Brain pericyte (primary cell): ENCODE data around the gene PEX1.
"Not testable (repeated sequence)": the region's sequence is repeated elsewhere in the genome, so short reads cannot be mapped to it uniquely, and the experiment has no call there.

Source experiments
- DNase-seq: peaks from one replicate; pipeline ENCODE4 v3.0.0-alpha.2; 2012; ENCODE audit warnings: low read depth, low spot score

PEX1 gene

DNA sequence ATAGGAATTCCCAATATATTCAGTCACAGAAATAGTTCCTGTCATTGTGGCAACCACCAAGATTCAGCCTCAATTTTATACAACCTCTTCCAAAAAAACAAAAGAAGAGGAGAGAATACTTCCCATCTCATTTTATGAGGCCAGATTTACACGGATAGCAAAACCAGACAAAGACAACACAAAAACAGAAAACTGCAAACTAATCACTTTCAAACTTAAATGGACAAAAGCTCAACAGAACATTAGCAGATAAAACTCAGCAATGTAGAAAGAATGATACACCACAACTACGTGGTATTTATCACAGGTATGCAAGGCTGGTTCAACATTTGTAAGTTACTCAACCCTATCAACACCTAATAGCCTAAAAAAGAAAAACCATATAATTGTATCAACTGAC lies 22.0 kb downstream of the PEX1 start:
- DNase-seq: no peak

DNA sequence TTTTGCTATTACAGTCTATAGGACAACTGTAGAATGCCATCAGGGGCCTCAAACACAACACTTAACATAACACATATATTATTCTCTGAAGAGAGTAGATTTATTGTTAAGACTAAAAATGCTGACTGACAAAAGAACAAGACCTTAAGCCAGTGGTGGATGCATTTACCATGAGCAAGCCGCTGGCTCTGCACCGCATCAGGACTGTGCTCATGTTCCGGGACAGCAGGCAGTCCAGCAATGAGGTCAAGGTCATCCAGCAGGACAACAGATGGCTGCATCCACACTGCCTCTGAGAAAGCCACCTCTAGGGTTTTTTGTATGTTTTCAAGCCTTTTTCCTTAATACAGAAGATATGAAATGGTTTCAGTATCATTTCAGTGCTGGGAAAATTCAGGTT lies 23.8 kb downstream of the PEX1 start:
- DNase-seq: peak; percentile 4

DNA sequence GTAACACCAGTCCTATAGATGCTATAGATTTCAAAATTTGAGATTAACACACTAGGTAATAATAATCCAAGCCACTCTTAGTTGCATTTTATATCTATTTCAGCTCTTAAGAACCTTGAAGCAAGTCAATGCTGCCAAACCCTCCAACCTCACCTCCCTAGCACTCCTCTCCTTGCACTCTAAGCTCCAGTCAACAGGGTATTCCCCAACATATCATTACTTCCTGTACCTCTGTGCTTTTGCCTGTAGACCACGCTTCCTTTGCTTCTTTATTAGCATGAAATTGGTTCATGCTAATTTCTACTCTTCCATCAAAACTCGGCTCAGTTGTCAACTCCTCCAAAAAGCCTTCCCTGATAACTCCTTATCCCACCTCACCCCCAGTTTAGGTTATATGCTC lies 24.6 kb downstream of the PEX1 start:
- DNase-seq: no peak

DNA sequence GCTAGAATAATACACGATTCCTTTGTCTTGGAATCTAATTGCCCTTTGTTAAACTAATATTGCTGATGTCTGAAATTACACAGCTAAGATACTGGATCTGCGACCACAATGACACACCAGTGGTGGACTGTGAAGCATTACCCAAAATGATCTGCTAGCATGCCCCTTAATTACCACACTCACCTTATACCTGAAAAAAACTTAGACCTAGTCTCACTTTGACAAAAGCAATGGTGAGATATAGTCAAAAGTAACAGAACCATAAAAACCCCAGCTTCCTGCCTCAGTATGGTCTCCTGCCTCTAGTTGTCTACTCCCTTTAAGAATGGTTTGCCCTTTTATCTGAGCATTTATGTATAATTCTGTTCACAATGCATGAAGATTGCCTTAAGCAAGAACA lies 29.8 kb downstream of the PEX1 start:
- no peak for DNase-seq

DNA sequence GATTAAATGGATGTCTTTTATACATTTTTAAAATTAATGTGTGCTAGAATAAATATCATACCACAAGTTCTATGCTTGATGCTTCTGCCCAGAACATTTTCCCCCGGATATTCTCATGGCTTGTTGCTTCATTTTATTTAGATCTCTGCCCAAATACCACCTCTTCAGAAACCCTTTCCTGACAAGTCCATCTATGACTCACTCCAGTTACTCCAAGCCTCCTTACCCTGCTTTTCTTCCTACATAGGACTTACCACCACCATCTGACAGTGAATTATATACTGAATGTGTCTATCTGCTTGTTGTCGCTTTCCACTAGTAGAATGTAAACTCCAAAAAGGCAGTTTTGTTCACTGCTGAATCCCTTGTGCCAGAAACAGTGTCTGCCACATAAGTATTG lies 31.4 kb downstream of the PEX1 start:
- no peak for DNase-seq

DNA sequence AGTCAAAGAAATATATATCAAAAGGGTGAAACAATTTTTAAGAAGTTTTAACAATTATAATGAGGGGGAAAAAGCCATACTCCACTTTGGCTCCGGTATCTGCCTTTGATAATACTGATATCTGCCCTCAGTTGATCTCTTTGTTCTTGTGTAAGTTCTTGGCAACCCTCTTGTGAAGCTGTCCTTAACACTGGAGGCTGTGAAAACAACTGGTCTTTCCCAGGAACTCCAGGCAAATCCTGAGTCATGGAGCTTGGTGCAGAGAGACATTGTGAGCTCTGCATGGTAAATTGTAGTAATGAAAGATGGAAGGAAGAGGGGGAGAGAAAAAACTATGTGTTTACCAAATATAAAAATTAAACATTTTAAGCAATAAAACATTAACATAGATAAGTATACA lies 38.7 kb downstream of the PEX1 start:
- DNase-seq: no peak

DNA sequence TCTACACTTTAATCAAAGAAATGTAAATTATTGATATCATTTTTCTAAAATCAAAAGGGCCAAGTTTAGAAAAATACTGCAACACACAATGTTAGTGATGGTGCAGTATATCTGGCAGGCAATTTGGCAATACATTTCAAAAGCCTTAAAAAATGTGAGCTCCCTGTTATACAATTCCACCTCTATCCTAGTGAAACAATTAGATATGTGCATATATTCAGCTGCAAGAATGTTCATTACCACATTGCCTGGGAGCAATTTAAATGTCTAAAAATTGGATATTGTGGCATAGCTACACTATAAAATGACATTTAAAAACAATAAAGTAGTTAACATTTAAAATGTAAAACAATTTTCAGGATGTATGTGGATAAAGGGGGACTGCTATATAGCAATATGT lies 40.5 kb downstream of the PEX1 start:
- no peak for DNase-seq

DNA sequence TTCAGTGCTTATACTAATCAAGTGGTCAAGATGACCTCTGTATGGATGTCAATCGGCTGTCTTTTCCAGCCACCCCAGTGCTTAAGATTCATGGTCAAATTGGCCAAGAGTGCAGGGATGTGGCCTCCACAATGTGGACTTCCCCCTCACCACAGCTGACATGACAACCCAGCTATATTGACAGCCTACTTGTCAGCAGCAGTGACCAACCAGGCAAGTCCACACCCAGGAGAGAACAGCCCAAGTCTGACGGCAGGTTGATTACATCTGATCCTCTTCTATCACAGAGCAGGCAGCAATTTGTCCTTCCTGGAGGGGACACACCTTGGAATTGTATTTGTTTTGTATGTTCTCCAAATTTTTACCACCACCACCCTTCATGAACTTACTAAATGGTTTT lies 42.3 kb downstream of the PEX1 start:
- no peak for DNase-seq

DNA sequence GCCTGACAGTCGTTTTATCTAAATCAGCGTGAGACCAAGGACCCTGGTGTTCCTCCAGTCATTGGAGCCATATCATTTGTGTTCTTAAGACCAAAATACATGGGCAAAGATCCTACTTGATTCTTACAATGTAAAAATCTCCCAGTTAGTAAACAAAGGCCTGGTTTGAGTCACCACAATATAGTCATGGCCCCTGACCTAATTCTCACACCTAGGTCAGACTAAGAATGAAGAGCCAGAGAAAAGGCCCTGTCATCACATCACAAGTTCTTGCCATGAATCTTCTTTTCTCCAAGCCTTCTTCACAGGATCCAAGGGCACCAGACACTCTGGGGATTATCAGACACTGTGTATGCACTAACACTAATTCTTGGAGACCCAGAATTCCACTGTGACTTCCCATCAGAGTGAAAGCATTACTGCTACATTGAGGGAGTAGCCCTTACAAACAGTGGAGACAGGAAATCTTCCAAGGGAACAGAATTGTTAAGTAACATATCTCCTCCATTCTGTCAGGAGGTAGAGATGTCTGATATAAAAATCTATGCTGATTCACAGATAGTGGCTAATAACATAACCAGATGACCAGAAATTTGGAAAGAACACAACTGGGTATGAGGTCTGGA lies 42.9 kb downstream of the PEX1 start:
- no peak for DNase-seq

DNA sequence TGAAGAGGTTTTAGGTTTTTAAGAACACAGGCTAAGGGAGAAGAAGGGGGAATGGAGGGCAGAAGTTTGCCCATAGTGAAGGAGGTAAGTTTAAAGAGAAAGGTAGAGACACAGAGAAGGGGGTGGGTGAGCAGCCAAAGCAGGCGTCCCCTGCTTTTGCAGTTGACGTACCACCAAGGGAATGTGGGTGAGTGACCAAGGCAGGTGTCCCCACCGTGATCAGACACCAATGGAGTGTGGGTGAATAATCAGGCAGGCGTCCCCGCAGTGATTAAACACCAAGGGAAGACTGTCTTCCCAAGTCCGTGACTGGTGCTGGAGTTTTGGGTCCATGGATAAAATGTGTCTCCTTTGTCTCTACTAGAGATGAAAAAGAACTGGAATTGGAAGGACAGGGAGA lies 44.1 kb downstream of the PEX1 start:
- not testable (repeated sequence) for DNase-seq

DNA sequence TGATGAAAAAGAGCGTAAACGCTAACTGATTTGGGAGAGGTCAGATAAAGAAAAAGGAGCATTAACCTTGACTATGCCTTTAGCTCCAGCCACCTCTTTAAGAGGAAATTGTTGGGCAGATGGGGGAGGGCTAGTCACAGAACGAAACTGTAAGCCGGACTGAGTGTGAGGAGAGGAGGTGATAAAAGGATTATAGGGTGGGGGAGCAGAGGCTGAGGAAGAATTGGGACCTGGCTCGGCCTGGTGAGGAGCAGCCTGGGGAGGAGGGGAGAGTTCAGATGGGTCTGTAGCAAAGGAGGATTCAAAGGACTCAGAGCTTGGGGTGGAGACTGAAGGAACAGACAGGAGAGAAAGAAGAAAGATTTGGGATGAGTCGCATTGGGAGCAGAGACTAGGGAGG lies 44.7 kb downstream of the PEX1 start:
- not testable (repeated sequence) for DNase-seq

DNA sequence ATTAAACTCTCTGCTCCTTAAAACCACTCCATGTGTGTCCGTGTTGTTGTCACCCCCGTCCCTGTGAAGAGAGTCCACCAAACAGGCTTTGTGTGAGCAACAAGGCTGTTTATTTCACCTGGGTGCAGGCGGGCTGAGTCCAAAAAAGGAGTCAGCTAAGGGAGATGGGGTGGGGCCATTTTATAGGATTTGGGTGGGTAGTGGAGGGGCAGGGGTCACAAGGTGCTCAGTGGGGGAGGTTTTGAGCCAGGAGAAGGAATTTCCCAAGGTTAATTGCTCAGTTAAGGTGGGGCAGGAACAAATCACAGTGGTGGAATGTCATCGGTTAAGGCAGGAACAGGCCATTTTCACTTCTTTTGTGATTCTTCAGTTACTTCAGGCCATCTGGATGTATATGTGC lies 49.2 kb downstream of the PEX1 start:
- not testable (repeated sequence) for DNase-seq

DNA sequence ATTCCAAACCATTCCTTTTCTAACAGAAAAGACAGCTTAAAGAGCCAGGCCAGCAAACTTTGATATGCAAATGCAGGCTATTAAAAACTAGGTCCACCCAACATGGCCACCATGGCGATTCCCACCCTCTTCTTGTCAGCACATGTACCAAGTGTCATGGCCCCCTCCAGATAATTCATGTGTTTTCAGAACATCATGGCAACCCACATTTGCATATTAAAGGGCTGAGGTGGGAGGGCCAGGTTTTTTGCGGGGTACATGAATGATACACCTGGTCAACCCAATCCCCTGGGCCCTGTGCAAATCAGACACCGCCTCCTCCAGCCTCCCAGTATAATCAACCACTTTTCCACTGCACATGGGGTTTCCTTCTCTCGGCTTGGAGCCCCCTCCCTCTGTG lies 49.6 kb downstream of the PEX1 start:
- DNase-seq: no peak

DNA sequence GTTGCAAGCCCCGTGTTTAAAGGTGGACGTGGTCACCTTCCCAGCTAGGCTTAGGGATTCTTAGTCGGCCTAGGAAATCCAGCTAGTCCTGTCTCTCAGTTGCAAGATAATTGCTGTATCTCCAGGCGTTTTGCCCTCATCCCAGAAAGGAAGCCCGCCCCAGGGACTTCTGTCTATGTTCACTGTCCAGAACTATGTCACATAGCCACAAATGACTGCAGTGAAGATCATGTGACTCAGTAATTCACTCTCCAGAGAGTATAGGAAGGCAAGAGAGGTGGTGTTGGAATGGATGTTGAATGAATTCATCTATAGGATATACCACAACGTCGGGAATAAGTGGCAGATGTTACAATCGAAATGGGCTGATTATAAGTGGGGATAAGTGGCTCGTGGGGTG lies 50.2 kb downstream of the PEX1 start:
- no peak for DNase-seq

DNA sequence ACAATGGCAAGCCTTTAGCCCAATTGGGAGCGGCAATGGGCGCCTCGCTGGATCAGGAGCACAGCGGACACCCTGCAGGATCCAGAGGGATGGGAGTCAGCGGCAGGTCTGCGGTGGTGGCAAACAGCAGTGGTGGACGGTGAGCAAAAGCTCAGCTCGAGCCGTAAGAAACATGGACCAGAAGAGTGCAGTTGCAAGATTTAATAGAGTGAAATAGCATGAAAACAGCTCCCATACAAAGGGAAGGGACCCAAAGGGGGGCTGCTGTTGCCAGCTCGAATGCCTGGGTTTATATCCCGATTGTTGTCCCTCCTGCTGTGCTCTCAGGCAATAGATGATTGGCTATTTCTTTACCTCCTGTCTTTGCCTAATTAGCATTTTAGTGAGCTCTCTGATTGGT lies 50.6 kb downstream of the PEX1 start, which contains the start of gene ERVW-1:
ERVW-1 (minus strand) TSS at position 266 of the 400 bp plus-strand sequence. CDS start 7,565 bp downstream, outside the sequence.
- not testable (repeated sequence) for DNase-seq

DNA sequence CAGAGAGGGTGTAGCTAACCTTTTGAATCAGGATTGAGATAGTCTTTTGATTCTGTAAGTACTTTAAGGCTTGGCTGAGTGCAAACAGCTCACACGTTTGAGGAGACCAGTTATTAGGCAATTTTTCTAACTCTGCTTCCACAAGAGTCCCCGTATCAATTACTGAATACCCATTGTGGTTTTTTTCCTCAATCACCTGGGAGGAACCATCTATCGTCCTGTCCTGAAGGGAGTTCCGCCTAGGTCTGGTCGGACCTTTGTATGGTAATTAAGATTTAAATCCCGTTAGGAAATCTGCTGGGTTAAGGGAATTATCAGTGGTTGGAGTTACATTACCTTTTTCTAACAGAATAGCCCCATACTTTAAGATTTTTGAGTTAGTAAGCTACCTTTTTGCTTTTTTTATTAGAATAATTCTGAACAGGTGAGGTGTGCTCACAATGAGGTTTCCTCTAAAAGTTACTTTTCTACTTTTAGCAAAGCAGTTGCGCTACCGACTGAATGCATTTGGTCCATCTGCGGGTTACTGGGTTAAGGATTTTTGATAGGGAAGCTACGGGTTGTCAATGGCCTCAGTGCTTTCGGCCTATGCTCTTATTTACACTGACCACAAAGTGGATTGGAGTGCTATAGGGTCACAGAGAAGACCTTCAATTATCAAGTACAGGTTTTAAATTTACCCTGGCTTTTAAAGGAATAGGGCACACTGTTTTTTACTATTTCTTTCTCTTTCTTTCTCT lies 52.3 kb downstream of the PEX1 start:
- DNase-seq: not testable (repeated sequence)

DNA sequence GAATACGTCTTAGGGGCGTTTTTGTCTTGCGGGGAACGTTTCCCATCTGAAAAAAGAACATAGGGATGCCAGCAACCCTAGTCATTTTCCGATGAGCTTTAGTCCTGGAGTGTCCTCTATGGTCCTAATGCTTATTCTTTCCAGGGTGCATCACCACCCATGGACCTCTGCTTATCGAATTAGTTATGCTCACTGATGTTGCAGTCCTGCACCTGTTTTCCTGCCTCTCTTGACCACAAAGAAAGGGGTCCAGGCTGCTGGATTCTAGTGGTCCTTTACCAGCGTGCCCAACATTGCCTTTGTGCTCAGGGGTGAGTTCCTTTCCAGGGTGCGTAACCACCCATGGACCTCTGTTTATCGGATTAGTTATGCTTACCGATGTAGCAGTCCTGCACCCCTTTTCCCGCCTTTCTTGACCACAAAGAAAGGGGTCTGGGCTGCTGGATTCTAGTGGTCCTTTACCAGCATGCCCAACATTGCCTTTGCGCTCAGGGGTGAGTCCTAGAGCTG lies 53.0 kb downstream of the PEX1 start:
- DNase-seq: not testable (repeated sequence)

DNA sequence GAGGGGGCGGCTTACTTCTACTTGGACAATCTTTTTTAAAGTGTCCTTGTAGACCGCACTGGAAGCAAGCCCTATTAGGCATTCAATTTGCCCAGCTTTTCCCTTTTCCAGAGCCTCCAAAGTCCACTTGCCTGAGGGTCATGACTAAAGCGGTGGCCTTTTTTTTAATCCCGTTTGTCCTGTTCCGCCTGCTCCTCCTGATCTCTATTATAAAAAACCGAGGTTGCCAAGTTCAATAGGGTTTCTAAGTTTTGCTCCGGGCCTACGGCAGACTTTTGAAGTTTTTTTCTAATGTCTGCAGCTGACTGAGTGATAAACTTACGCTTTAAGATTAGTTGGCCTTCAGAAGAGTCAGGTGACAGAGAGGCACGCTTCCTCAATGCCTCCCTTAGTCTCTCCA lies 54.3 kb downstream of the PEX1 start:
- DNase-seq: not testable (repeated sequence)

DNA sequence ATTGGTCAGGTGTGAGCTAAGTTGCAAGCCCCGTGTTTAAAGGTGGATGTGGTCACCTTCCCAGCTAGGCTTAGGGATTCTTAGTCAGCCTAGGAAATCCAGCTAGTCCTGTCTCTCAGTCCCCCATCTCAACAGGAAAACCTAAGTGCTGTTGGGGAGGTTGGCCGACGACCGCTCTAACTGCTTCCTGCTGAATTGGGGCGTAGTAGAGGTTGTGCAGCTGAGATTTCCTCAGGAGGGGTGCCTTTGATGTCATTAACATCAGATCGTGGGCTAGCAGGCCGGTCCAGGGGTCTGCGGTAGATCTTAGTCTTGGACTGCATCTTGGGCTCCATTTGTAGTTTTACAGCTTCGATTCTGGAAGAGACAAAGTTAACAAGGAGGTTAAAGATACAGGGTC lies 59.7 kb downstream of the PEX1 start:
- DNase-seq: not testable (repeated sequence)

DNA sequence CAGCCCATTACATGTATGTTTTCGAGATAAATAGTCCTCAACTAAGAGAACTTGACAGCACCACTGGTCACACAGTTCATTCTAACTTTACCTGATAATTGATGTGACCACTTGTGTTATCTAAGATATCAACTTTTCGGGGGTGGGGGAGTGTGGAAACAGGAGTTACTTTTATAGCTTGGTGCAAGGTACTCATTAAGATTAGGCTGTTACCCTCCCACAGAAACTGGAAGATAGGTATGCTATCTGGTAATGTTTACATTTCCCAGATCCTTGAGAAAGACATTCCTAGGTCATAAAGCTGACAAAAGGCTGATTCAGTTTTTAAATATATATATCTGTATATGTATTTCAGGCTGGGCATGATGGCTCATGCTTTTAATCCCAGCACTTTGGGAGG lies 61.6 kb downstream of the PEX1 start:
- DNase-seq: no peak

DNA sequence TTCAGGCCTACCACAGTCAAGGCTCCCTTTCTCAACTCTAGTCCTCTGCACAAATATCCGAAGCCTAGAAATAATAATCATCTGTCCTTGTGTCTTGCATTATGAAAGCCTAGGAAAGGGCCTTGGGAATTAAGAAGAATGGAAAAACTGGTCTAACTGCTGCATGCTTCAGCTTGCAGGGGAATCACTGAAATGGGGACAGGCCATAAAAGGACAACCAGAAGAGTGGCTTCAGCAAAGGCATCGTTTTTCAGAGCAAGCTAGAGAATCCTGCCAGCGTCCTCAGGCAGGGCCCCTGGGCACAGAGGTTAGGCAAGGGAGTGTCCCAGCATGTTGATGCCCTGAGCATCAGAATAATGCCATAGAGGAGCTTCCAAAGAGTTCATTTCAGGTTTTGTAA lies 63.8 kb downstream of the PEX1 start:
- no peak for DNase-seq

DNA sequence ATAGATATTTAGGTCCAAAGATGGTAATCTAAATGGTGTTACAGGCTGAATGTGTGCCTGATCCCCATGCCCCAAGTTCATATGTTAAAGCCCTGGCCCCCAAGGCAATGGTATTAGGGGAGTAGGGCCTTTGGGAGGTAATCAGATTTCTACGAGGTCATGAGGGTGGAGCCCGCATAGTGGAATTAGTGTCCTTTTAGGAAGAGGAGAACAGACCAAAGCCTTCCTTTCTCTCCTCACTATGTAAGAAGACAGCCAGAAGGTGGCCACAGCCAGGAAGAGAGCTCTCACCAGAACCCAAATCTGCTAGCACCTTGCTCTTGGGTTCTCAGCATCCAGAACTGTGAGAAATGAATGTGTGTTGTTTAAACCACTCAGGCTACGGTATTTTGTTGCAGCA lies 65.8 kb downstream of the PEX1 start:
- no peak for DNase-seq
